Progenitor cell of endocrine pancreas (in vitro differentiated cells): ENCODE measurements around the gene LHFPL2. TPM values are rescaled to one million over a fixed set of nuclear protein-coding genes. Genes with fewer than 3 reads are reported as not detected.
A peak's percentile ranks its signal among the peaks of the same experiment; 100 is the strongest.

Experiments
- DNase-seq: peaks from one replicate; pipeline ENCODE4 v3.0.0; 2021; ENCODE audit warnings: low spot score; ENCODE audit not compliant: unreplicated experiment
- H3K27ac Mint-ChIP-seq: 2 replicates; pipeline ENCODE4 v1.8.0; 2021; ENCODE audit warnings: mild to moderate bottlenecking, moderate library complexity, mixed read lengths
- H3K27me3 Mint-ChIP-seq: 2 replicates; pipeline ENCODE4 v1.8.0; 2021; ENCODE audit warnings: mixed read lengths
- H3K36me3 Mint-ChIP-seq: 2 replicates; pipeline ENCODE4 v1.8.0; 2022; ENCODE audit warnings: mixed read lengths; ENCODE audit not compliant: insufficient read depth
- H3K4me1 Mint-ChIP-seq: 2 replicates; pipeline ENCODE4 v1.8.0; 2021; ENCODE audit warnings: low read depth, mixed read lengths
- H3K4me3 Mint-ChIP-seq: 2 replicates; pipeline ENCODE4 v1.8.0; 2021; ENCODE audit warnings: low read depth, mild to moderate bottlenecking, moderate library complexity, mixed read lengths
- H3K9me3 Mint-ChIP-seq: 2 replicates; pipeline ENCODE4 v1.8.0; 2021; ENCODE audit warnings: low read depth, mixed read lengths
- CTCF ChIP-seq: fragments of 200-600 bp; sonication (generic); IDR thresholded peaks from one replicate; pipeline ENCODE4 v1.5.0; 2021; ENCODE audit warnings: antibody characterized with exemption, mild to moderate bottlenecking; ENCODE audit not compliant: unreplicated experiment
- total RNA-seq: library from RNA; stranded (reverse); gene quantifications from 2 replicates; pipeline ENCODE4 v1.2.1, GENCODE V29; 2021

LHFPL2 gene
- total RNA-seq, 1 donor from 2014 or later, result 15.0 TPM

GRCh38 chr5:78586251-78586650 lies 62.3 kb downstream of the LHFPL2 start:
- no peaks in the 10 kb centered on the region for H3K27me3 Mint-ChIP-seq
- H3K9me3 Mint-ChIP-seq, result peaks cover 7% of the 10 kb centered on the region
- peaks cover 13% of the 10 kb centered on the region for H3K4me1 Mint-ChIP-seq
- H3K36me3 Mint-ChIP-seq, result peaks cover 14% of the 10 kb centered on the region
- no peak overlapping the region for H3K4me3 Mint-ChIP-seq
- TF ChIP-seq CTCF, result no peak
- no peak overlapping the region for H3K27ac Mint-ChIP-seq
- DNase-seq, result no peak

GRCh38 chr5:78578015-78578414 lies 70.6 kb downstream of the LHFPL2 start:
- no peak for DNase-seq
- peaks cover 6% of the 10 kb centered on the region for H3K36me3 Mint-ChIP-seq
- H3K4me1 Mint-ChIP-seq, result peaks cover 4% of the 10 kb centered on the region
- peaks cover 4% of the 10 kb centered on the region for H3K9me3 Mint-ChIP-seq
- no peaks in the 10 kb centered on the region for H3K27me3 Mint-ChIP-seq
- H3K27ac Mint-ChIP-seq, result no peak overlapping the region
- no peak overlapping the region for H3K4me3 Mint-ChIP-seq
- no peak for TF ChIP-seq CTCF

- Mint-ChIP-seq H3K9me3 (peaks cover 4% of the 10 kb centered on the region), H3K27me3 (no peaks in the 10 kb centered on the region), H3K4me1 (peaks cover 4% of the 10 kb centered on the region), H3K36me3 (peaks cover 6% of the 10 kb centered on the region), H3K27ac (no peak overlapping the region), H3K4me3 (no peak overlapping the region)
- TF ChIP-seq CTCF, result no peak
- no peak for DNase-seq
Observed at GRCh38 chr5:78577071-78577807, 71.3 kb downstream of the LHFPL2 start.

GRCh38 chr5:78576376-78576775 lies 72.2 kb downstream of the LHFPL2 start:
- no peak for TF ChIP-seq CTCF
- H3K27me3 Mint-ChIP-seq, result no peaks in the 10 kb centered on the region
- peaks cover 4% of the 10 kb centered on the region for H3K36me3 Mint-ChIP-seq
- DNase-seq, result no peak
- H3K27ac Mint-ChIP-seq, result no peak overlapping the region
- no peaks in the 10 kb centered on the region for H3K9me3 Mint-ChIP-seq
- H3K4me1 Mint-ChIP-seq, result peaks cover 4% of the 10 kb centered on the region
- H3K4me3 Mint-ChIP-seq, result no peak overlapping the region

- DNase-seq, result no peak
- peak overlapping the region; percentile 67 for H3K27ac Mint-ChIP-seq
- H3K36me3 Mint-ChIP-seq, result no peaks in the 10 kb centered on the region
- H3K27me3 Mint-ChIP-seq, result no peaks in the 10 kb centered on the region
- H3K4me3 Mint-ChIP-seq, result no peak overlapping the region
- peaks cover 8% of the 10 kb centered on the region for H3K4me1 Mint-ChIP-seq
- TF ChIP-seq CTCF, result no peak
- H3K9me3 Mint-ChIP-seq, result no peaks in the 10 kb centered on the region
Observed at GRCh38 chr5:78574731-78575161, 73.8 kb downstream of the LHFPL2 start.
